Thyroid gland (tissue), 4 donors: Measurements from ENCODE around the gene KRTAP5-1.
"Not testable (repeated sequence)": the region's sequence is repeated elsewhere in the genome, so short reads cannot be mapped to it uniquely, and the experiment has no call there.

Experiments
- CTCF ChIP-seq, 6 experiments: fragments of 200-600 bp in 3 of 6; fragments of 450-650 bp in 3 of 6; sonication (generic) in 3 of 6; IDR thresholded peaks; one replicate each; pipeline ENCODE4 v1.5.1; 2016 to 2019; ENCODE audit warnings: antibody characterized with exemption in 6 of 6, mild to moderate bottlenecking in 2 of 6, inconsistent platforms in 1 of 6, moderate library complexity in 1 of 6
- POLR2A ChIP-seq, 2 donors: fragments of 450-650 bp; IDR thresholded peaks; one replicate each; pipeline ENCODE4 v1.6.1; 2017; ENCODE audit warnings: antibody characterized with exemption in 2 of 2, mild to moderate bottlenecking in 2 of 2, moderate library complexity in 1 of 2

- not testable (repeated sequence) for TF ChIP-seq CTCF, POLR2A (IDR thresholded peaks at IDR 0.05)
Observed at GRCh38 chr11:1584661-1585370, at the start of gene KRTAP5-1.
